HG03520 (cell line): Measurements from ENCODE around the gene MND1.
A peak's percentile ranks its signal among the peaks of the same experiment; 100 is the strongest.
"Not testable (repeated sequence)": the region's sequence is repeated elsewhere in the genome, so short reads cannot be mapped to it uniquely, and the experiment has no call there.

ENCODE experiments used
- ATAC-seq: cut with Tn5 transposase; IDR thresholded peaks from one replicate; pipeline ENCODE4 v1.9.1; 2021; ENCODE audit warnings: mild to moderate bottlenecking, moderate library complexity; ENCODE audit not compliant: unreplicated experiment

MND1 gene

DNA sequence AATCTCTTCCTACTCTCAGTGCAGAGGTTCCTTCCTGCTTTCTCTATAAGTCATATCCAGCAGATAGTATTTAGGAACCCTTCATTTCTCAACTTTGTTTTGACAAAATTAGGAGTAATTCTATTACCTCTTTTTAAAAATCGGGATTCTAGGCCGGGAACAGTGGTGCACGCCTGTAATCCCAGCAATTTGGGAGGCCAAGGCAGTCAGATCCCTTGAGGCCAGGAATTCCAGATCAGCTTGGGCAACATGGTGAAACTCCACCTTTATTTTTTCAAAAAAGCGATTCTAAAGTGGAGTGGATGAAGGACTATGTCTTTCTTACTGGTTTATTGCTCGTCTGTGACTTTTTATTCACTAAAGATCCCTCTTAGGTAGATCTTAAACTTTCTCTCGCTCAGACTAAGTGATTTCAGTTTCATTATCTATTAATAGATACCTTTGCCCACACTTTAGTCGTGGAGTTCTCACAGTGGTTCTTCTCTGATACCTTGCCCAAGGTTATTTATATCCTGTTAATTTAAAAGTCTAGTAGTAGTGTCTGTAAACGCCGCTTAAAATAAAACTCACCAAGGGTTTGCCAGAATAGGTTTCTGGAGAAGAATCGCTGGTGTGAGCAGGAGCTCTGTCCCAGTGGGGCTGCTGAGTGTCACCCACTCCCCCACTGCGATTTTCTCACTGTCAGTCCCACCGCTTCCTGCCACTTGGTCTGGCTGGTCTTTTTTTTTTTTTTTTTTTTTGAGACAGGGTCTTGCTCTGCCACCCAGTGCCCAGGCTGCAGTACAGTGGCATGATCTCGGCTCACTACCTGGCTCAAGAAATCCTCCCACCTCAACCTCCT, 94.6 kb downstream of the MND1 start:
- ATAC-seq: peak; percentile 58

GRCh38 chr4:153439831-153440230, 95.3 kb downstream of the MND1 start:
- no peak for ATAC-seq

DNA sequence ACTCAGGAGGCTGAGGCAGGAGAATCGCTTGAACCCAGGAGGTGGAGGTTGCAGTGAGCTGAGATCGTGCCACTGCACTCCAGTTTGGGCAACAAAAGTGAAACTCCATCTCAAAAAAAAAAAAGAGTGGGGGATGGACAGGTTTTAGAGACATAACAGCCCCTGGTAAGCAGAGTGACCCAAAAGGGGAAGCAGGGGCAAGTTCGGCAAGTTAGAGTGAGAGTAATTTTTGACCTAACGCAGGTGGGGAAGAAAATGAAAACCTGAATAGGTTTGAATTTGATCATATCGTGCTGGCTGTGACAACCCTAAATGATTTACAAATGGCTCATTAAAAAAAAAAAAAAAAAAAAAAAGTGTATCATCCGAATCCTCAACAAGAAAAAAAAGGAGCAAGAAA, 96.0 kb downstream of the MND1 start:
- ATAC-seq: no peak

DNA sequence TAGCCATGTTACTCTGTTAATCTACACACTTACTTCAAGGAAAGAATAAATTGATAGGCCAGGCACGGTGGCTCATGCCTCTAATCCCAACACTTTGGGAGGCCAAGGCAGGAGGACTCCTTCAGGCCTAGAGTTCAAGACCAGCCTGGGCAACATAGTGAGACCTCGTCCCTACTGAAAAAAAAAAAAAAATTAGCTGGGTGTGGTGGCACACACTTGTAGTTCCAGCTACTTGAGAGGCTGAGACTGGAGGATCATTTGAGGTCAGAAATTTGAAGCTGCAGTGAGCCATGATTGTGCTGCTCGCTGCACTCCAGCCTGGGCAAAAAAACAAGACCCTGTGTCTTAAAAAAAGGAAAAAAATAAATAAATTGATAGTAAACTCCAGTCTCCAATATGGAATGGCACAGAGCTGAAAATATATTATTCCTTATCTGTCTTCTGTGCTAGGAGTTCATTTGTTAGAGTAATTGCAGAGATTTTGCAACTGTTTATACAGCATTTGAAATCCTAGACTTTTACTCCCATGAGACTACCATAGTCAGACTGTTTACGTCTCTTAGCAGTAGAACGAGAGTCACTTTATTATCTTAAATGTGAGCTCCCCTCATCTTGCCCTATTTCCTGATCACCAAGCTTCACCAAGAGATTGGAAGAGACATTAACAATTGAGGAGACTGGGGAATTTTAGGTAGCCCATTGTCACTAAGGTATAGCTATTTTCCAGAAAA, 102.9 kb downstream of the MND1 start:
- ATAC-seq: no peak

DNA sequence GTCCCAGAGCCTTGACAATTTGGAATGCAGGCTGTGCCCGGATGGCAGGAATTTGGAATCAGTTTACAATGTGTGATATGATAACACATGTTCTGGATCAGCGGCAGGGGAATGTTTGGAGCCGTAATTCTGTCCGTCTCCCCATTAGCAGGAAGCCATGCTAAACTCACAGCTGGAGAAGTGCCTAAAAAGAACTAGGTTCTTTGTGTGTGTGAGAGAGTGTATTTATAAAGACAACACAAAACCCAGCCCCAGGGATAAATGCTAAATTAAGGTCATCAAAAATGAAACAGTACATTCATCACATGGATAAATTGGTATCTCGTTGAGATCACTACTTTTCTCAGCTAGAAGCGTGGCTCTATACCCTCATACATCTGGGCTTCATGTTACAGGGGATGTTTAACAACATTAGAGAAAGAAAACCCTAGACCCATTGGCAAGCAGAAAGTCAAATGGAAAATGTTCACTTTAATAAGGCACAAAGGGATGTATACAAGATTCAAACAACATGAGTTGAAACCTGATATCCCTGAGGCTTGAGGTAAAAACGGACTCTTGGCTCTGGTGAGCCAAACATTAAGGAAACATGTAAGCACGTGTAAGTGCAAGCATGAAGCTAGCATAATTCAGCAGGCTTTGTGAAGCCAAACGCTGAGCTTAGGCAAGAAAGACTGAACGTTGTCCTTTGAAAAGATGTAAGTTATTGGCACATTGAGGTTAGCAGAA, 103.7 kb downstream of the MND1 start:
- ATAC-seq: no peak

DNA sequence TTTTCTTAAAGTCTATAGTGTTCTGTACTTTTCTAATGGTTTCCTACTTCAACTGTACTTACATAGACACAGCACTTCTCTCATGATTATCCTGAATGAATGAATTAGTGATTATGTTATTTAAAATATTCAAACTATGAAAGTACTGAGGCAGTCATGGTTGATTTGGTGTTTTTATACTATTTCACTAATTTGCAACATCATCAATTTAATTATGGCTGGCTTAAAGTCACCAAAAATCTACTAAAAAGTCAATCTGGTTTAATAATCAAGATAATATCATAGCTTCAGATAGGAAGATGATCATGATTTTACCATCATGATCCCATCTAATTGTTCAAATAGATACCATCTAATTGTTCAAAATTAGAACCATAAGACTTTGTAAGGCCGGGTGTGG, 104.8 kb downstream of the MND1 start:
- ATAC-seq: no peak

DNA sequence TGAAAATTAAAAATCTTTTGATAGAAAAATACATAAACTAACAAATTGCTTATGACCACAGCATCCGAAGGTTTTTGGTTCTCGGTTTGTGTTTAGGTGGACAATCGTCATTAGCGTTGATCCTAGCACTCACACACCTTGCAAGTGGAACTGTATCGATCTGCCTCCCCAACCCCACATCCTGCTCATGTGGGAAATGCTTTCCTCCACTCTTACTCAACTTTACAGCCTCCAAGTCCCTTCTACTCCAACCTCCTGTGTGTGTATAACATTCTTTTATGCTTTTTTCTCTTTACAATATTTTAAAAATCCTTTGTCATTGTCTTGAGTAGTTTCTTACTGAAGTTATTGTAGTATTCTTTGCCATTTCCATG, 106.0 kb downstream of the MND1 start:
- no peak for ATAC-seq

- ATAC-seq: not testable (repeated sequence)
Observed at GRCh38 chr4:153451145-153451544, 106.7 kb downstream of the MND1 start.

DNA sequence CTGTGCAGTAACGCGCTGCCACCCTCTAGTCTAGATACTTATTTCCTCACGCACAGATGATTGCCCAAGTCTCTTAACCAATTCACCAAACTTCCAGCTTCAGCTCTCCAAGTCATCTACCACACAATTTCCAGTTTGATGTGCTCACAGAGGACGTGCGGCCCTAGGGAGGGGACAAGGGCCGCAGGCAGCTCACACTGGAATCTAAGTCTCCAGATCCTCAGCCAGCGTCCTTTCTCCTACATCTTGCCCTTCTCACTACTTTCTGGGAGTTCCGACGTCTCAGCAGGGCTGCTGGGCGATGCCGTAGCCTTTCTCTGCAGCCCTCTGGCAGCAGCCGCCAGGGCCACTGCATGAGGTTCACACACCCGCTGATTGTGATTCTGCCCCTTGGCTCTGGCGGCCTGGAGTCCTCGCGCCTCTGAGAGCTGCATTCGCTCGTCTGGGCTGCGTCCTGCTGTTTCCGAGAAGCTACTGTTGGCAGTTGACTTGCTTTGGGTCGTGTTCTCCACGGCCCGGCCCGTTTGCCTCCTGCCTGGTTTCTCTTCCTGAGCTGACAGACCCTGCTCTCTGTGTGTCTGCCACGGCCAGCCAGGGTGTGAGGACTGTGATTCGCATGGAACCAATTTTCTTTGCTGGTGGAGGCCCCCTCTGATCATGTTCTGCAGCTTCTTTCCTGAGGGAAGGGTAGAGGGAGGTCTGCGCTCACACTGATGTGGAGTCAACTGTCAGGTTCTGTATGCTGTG, 107.6 kb downstream of the MND1 start:
- no peak for ATAC-seq

DNA sequence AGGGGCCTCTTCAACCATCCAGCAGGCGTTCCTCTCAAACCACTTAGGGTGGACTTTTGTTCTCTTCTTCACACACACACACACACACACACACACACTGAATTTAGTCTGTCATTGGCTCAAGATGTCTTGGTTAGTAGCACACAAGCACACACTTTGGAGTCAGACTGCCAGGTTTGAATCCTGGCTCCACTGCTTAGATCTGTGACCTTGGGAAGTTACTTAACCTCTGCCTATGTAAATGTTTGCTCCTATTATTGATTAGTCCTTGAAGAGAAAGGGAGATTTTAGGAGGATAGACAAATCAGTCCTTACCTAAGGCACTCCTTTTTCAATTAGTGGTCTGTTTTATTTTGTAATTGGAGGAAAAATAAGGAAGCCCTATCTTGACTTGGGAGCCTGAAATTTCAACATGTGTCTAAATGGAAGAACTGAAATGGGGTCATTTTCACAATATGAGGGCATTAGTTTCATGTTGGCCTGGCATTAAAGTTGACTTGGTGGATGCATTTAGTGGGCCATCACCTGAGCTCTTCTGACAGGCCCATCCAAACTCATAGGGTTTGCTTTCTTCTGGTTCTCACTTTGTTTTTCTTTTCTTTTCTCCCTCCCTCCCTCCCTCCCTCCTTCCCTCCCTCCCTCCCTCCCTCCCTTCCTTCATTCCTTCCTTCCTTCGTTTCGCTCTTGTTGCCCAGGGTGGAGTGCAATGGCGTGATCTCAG, 108.3 kb downstream of the MND1 start:
- ATAC-seq: no peak

DNA sequence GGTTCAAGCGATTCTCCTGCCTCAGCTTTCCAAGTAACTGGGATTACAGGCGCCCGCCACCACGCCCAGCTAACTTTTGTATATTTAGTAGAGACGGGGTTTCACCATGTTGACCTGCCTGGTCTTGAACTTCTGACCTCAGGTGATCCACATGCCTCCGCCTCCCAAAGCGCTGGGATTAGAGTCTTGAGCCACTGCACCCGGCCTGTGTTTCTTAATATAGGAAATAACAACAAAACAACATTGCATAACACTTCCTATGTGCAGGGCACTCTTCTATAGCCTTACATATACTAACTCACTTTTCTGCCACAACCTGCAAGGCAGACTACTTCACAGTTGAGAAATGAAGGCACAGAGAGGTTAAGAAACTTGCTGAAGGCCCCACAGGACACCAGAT, 108.9 kb downstream of the MND1 start:
- no peak for ATAC-seq

DNA sequence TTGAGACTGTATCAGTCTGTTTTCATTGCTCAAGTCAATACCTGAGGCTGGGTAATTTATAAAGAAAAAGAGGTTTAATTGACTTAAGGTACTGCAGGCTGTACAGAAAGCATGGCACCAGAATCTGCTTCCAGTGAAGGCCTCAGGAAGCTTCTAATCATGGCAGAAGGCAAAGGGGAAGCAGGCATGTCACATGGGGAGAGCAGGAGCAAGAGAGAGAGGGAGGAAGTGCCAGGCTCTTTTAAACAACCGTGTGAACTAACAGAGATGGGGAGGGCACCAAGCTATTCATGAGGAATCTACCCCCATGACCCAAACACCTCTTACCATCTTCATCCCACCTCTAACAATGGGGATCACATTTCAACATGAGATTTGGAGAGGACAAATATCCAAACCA, 114.5 kb downstream of the MND1 start:
- no peak for ATAC-seq

DNA sequence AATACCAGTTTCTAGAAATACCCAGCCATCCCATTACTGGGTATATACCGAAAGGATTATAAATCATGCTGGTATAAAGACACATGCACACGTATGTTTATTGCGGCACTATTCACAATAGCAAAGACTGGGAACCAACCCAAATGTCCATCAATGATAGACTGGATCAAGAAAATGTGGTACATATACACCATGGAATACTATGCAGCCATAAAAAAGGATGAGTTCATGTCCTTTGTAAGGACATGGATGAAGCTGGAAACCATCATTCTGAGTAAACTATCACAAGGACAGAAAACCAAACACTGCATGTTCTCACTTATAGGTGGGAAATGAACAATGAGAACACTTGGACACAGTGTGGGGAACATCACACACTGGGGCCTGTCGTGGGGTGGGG, 117.1 kb downstream of the MND1 start:
- not testable (repeated sequence) for ATAC-seq

GRCh38 chr4:153464068-153464467, 119.6 kb downstream of the MND1 start:
- no peak for ATAC-seq
